ENCODE data around the gene TYRO3.

DNA sequence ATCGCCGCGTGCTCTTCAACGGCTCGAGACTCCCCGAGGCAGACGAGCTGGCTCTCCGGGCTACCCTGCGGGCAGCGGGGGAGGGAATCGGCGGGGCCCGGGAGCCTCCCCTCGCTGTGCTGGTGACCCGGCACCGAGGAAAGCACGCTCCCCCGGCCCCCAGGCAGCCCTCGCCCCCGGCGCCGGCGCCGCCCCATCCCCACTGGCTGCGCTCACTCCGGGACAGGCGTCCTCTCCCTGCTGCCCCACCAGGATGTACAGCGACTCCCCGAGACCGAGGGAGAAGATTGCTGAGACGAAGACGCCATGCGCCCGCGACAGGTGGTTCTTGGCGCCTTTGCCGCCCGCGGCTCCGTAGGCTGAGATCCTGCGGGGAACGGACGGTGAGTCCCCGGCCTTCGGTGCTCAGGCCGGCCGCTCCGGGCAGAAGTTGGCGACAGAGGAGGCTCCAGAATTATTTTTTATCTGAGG lies 47.1 kb upstream of the TYRO3 start:
- TF ChIP-seq CTCF (IDR thresholded peaks at IDR 0.05) (no peak), POLR2A (IDR thresholded peaks at IDR 0.05) (no peak)

Measured in heart left ventricle (tissue), 13 donors.